Transverse colon (tissue), 4 donors: ENCODE measurements around the gene SCG5. TPM values are rescaled to one million over a fixed set of nuclear protein-coding genes. Genes with fewer than 3 reads are reported as not detected.

Source experiments
- DNase-seq: peaks from one replicate; pipeline ENCODE4 v3.0.0-alpha.2; 2019
- H3K27ac ChIP-seq, 4 donors: fragments of 200-600 bp; sonication (generic); 2 replicates each; pipeline ENCODE4 v1.5.1; 2016 to 2018; ENCODE audit warnings: inconsistent platforms in 4 of 4
- H3K27me3 ChIP-seq: fragments of 200-600 bp; sonication (generic); 2 replicates; pipeline ENCODE4 v1.5.1; 2017; ENCODE audit warnings: inconsistent platforms
- H3K36me3 ChIP-seq, 4 donors: fragments of 200-600 bp; sonication (generic); 2 replicates each; pipeline ENCODE4 v1.5.1; 2017 to 2019; ENCODE audit warnings: inconsistent platforms in 4 of 4
- H3K4me1 ChIP-seq, 4 donors: fragments of 200-600 bp; sonication (generic); 2 replicates each; pipeline ENCODE4 v1.5.1; 2017 to 2020; ENCODE audit warnings: inconsistent platforms in 4 of 4
- H3K4me3 ChIP-seq, 4 donors: fragments of 200-600 bp; sonication (generic); 1 replicate in 1 of 4; 2 replicates in 3 of 4; pipeline versions ENCODE4 v1.5.1 to v1.6.1; 2017 to 2019; ENCODE audit warnings: inconsistent platforms in 4 of 4
- H3K9me3 ChIP-seq, 2 donors: fragments of 200-600 bp; sonication (generic); 2 replicates each; pipeline ENCODE4 v1.5.1; 2017 to 2019; ENCODE audit warnings: inconsistent platforms in 2 of 2
- CTCF ChIP-seq, 5 experiments: fragments of 200-600 bp in 3 of 5; fragments of 450-650 bp in 2 of 5; sonication (generic) in 3 of 5; IDR thresholded peaks; 1 replicate in 2 of 5; 2 replicates in 3 of 5; pipeline ENCODE4 v1.5.1; 2016 to 2017; ENCODE audit warnings: antibody characterized with exemption in 5 of 5, inconsistent platforms in 3 of 5, mild to moderate bottlenecking in 2 of 5, moderate library complexity in 1 of 5
- EP300 ChIP-seq: sonication (generic); formaldehyde crosslinking; IDR thresholded peaks from one replicate; pipeline ENCODE4 v1.6.1; 2017; ENCODE audit warnings: antibody characterized with exemption, low read depth
- POLR2A ChIP-seq: fragments of 450-650 bp; IDR thresholded peaks from one replicate; pipeline ENCODE4 v1.6.1; 2016; ENCODE audit warnings: antibody characterized with exemption, mild to moderate bottlenecking, moderate library complexity
- POLR2AphosphoS5 ChIP-seq, 3 donors: sonication (generic); formaldehyde crosslinking; IDR thresholded peaks; one replicate each; pipeline ENCODE4 v1.6.1; 2016; ENCODE audit warnings: antibody characterized with exemption in 3 of 3
- WGBS, 2 donors: methylation state at CpG; one replicate each; pipeline ENCODE4 v1.1.5; 2018; ENCODE audit warnings: low coverage in 1 of 2; 5-methylcytosine and 5-hydroxymethylcytosine counted together
- in situ Hi-C, 4 donors: fragments of 200-750 bp; cut with MboI; loops; one replicate each; pipeline versions ENCODE4 v1.15.0 to v1.15.1; 2017; ENCODE audit warnings: low sequenced_read_pairs in 3 of 4, low pct_ligation_motif_present in 1 of 4, low pct_unique_long_range_greater_than_20kb in 1 of 4
- intact Hi-C: fragments of 100-400 bp; cut with DNase I; formaldehyde crosslinking; loops from one replicate; pipeline ENCODE4 v1.15.1; 2023; ENCODE audit warnings: low total_unique reads
- total RNA-seq, 4 donors: library from RNA; depleted of rRNA; stranded (reverse); fragments of >200 nt; gene quantifications; one replicate each; pipeline ENCODE4 v1.1.0, GENCODE V29; 2016

SCG5 gene
- total RNA-seq, 4 donors from 2014 or later = 1.6 to 5.2 TPM; not detected in 2

GRCh38 chr15:32716915-32717425 lies 75.5 kb downstream of the SCG5 start:
- WGBS, 2 donors = 12 to 20% methylated on average over 8 to 17 of the region's 21 CpGs
- intact Hi-C loops (no loop called here), in situ Hi-C loops (no loop called here)
- peak overlapping the region in 3 of 4 donors; percentile 39 to 51 (median 40) for H3K4me3 ChIP-seq
- H3K9me3 ChIP-seq = no peaks in the 10 kb centered on the region
- no peaks in the 10 kb centered on the region for H3K36me3 ChIP-seq
- TF ChIP-seq EP300 (no peak), POLR2A (no peak), POLR2AphosphoS5 (IDR thresholded peaks at IDR 0.05) (no peak), CTCF (IDR thresholded peaks at IDR 0.05) (no peak)
- H3K4me1 ChIP-seq = peaks cover 0 to 26% (median 23%) of the 10 kb centered on the region in 4 donors
- peaks cover 78% of the 10 kb centered on the region for H3K27me3 ChIP-seq
- peak overlapping the region; percentile 42 to 72 (median 60) for H3K27ac ChIP-seq
- DNase-seq = no peak

GRCh38 chr15:32717426-32718226 lies 76.1 kb downstream of the SCG5 start, which contains the start of gene GREM1:
TSS of gene GREM1 (plus strand) at chr15:32718004. CDS start at chr15:32730691, 12,687 bp downstream.
- Histone ChIP-seq H3K36me3 (no peaks in the 10 kb centered on the region), H3K27me3 (peaks cover 78% of the 10 kb centered on the region), H3K9me3 (no peaks in the 10 kb centered on the region), H3K4me1 (peaks cover 0 to 26% (median 23%) of the 10 kb centered on the region in 4 donors), H3K27ac (peak within 1 kb of the TSS; percentile 48 to 72 (median 60)), H3K4me3 (peak within 1 kb of the TSS; percentile 39 to 51 (median 40))
- in situ Hi-C loops = no loop called here
- WGBS, 2 donors = 5% methylated on average over 65 of the region's 99 CpGs; no CpG with 5 or more reads in 1 of the 2 donors
- TF ChIP-seq POLR2AphosphoS5 (IDR thresholded peaks at IDR 0.05) (peak in 1 of 3 donors; percentile 17), EP300 (no peak)
- intact Hi-C loops = no loop called here
- peak; percentile 17 for DNase-seq

GRCh38 chr15:32718227-32718820 lies 76.8 kb downstream of the SCG5 start:
- 9% methylated on average over 29 of the region's 60 CpGs; no CpG with 5 or more reads in 1 of the 2 donors for WGBS, 2 donors
- Histone ChIP-seq H3K4me3 (peak overlapping the region; percentile 39 to 51 (median 40)), H3K9me3 (no peaks in the 10 kb centered on the region), H3K27me3 (peaks cover 76% of the 10 kb centered on the region), H3K4me1 (peaks cover 0 to 26% (median 23%) of the 10 kb centered on the region in 4 donors), H3K27ac (peak overlapping the region; percentile 48 to 72 (median 60)), H3K36me3 (no peaks in the 10 kb centered on the region)
- TF ChIP-seq EP300 = no peak
- TF ChIP-seq POLR2A = no peak
- no peak for TF ChIP-seq POLR2AphosphoS5 (IDR thresholded peaks at IDR 0.05)
- TF ChIP-seq CTCF (IDR thresholded peaks at IDR 0.05) = no peak
- intact Hi-C loops (no loop called here), in situ Hi-C loops (no loop called here)
- peak; percentile 17 for DNase-seq

- DNase-seq = peak; percentile 17
- Histone ChIP-seq H3K4me1 (peaks cover 0 to 26% (median 23%) of the 10 kb centered on the region in 4 donors), H3K4me3 (peak overlapping the region; percentile 39 to 51 (median 40)), H3K27me3 (peaks cover 70% of the 10 kb centered on the region), H3K9me3 (no peaks in the 10 kb centered on the region), H3K27ac (peak overlapping the region; percentile 48 to 72 (median 60)), H3K36me3 (no peaks in the 10 kb centered on the region)
- in situ Hi-C loops (no loop called here), intact Hi-C loops (no loop called here)
- 7 to 9% methylated on average over 12 to 70 of the region's 70 CpGs for WGBS, 2 donors
- no peak for TF ChIP-seq EP300
- no peak for TF ChIP-seq POLR2AphosphoS5 (IDR thresholded peaks at IDR 0.05)
- TF ChIP-seq CTCF (IDR thresholded peaks at IDR 0.05) = no peak
- no peak for TF ChIP-seq POLR2A
Measured at GRCh38 chr15:32718821-32719716, 77.6 kb downstream of the SCG5 start.
